ENCODE measurements around the gene TENT4A. TPM values are rescaled to one million over a fixed set of nuclear protein-coding genes. Genes with fewer than 3 reads are reported as not detected.

TENT4A gene
- total and polyA plus RNA-seq, 10 donors: 7.1 to 44.8 (median 33.0) TPM

DNA sequence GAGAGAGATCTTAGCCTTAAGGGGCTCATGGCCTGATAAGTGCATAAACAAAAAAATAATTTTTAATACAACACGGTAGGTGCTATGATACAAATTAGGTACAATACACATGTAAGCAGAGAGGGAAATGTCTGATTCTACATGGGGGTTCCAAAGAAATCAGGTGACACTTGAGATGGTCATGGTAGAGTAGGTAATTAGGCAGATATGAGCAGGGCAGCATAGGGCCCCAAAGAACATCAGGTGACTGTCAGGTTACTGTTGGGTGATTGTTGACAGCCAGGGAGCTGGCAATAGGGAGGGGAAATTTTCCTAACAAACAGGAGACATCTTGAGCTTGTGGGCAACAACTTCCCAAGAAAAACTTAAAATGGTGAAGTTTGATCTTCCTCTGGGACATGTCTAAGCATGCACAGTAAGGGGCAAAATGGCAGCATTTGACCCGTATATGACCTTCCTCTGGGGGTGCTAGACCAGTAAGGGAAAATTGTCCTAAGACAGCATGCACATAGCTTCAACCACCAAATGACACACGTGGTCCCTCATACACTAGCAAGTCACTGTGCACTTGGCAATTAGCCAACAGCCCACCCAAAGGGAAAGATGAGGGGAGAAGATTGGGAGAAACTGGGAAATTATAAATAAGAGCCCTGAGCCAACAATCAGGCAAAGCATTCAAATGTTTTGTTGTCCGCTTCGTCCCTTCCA is 37.3 kb upstream of the TENT4A start:
- no peak overlapping the region for H3K27ac ChIP-seq
- no peak overlapping the region for H3K4me3 ChIP-seq
- DNase-seq: no peak
- 87 to 93% (median 90%) methylated on average over 5 of the region's 5 CpGs for WGBS, 5 donors
- peaks cover 0 to 9% (median 0%) of the 10 kb centered on the region in 6 donors for H3K36me3 ChIP-seq
- no peak for TF ChIP-seq POLR2A (IDR thresholded peaks at IDR 0.05)
- TF ChIP-seq CTCF (IDR thresholded peaks at IDR 0.05 in 8 of 11, conservative IDR thresholded peaks at IDR 0.05 in 3 of 11): no peak
- intact Hi-C loops (cut with DNase I; ENCODE audit: low total_unique reads): no loop called here
- no peaks in the 10 kb centered on the region for H3K4me1 ChIP-seq
- peaks cover 0 to 10% (median 0%) of the 10 kb centered on the region in 8 donors for H3K9me3 ChIP-seq
- H3K27me3 ChIP-seq (replicated peaks in 1 of 7): peaks cover 0 to 4% (median 0%) of the 10 kb centered on the region in 7 donors

DNA sequence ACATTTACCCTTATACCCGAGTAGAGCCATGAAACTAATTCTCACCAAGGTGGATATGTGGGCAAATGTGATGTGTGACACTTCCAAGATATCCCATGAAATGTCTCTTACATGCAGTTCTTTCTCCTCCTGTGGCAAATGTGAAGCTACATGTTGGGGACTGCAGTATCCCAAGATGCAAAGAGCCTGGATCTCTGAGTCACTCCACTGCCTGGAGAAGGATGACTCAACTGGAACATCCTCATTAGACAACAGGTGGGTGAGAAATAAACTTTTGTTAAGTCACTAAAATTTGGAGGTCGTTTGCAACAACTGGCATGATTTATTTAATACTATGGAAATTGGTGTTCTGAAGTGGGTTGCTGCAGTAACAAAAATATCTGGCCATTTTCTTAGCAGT is 36.5 kb upstream of the TENT4A start:
- intact Hi-C loops (cut with DNase I; ENCODE audit: low total_unique reads): no loop called here
- DNase-seq: no peak
- H3K27ac ChIP-seq: no peak overlapping the region
- H3K4me1 ChIP-seq: no peaks in the 10 kb centered on the region
- H3K9me3 ChIP-seq: peaks cover 0 to 10% (median 0%) of the 10 kb centered on the region in 8 donors
- no peak for TF ChIP-seq POLR2AphosphoS5 (IDR thresholded peaks at IDR 0.05)
- peaks cover 0 to 9% (median 0%) of the 10 kb centered on the region in 6 donors for H3K36me3 ChIP-seq
- WGBS, 5 donors: 55 to 85% (median 71%) methylated on average over 2 of the region's 2 CpGs
- H3K4me3 ChIP-seq: no peak overlapping the region
- H3K27me3 ChIP-seq (replicated peaks in 1 of 7): peaks cover 0 to 7% (median 0%) of the 10 kb centered on the region in 7 donors

- H3K27me3 ChIP-seq (replicated peaks in 1 of 7): peaks cover 0 to 17% (median 0%) of the 10 kb centered on the region in 7 donors
- DNase-seq: no peak
- intact Hi-C loops (cut with DNase I; ENCODE audit: low total_unique reads): no loop called here
- peaks cover 0 to 4% (median 0%) of the 10 kb centered on the region in 6 donors for H3K36me3 ChIP-seq
- peaks cover 0 to under 1% (median 0%) of the 10 kb centered on the region in 8 donors for H3K9me3 ChIP-seq
- H3K27ac ChIP-seq: no peak overlapping the region
- WGBS, 5 donors: 55 to 92% (median 85%) methylated on average over 1 of the region's 1 CpG
- no peaks in the 10 kb centered on the region for H3K4me1 ChIP-seq
- H3K4me3 ChIP-seq: no peak overlapping the region
- no peak for TF ChIP-seq POLR2AphosphoS5 (IDR thresholded peaks at IDR 0.05)
- TF ChIP-seq POLR2A (IDR thresholded peaks at IDR 0.05): no peak
- TF ChIP-seq CTCF (IDR thresholded peaks at IDR 0.05 in 8 of 11, conservative IDR thresholded peaks at IDR 0.05 in 3 of 11): no peak
These were observed 34.8 kb upstream of the TENT4A start for GRCh38 chr5:6678385-6678784.

GRCh38 chr5:6680922-6681321 is 32.3 kb upstream of the TENT4A start:
- H3K9me3 ChIP-seq: no peaks in the 10 kb centered on the region
- no peak for TF ChIP-seq POLR2A (IDR thresholded peaks at IDR 0.05)
- TF ChIP-seq CTCF (IDR thresholded peaks at IDR 0.05 in 8 of 11, conservative IDR thresholded peaks at IDR 0.05 in 3 of 11): no peak
- TF ChIP-seq POLR2AphosphoS5 (IDR thresholded peaks at IDR 0.05): no peak
- intact Hi-C loops (cut with DNase I; ENCODE audit: low total_unique reads): no loop called here
- H3K27ac ChIP-seq: no peak overlapping the region
- H3K4me1 ChIP-seq: no peaks in the 10 kb centered on the region
- WGBS, 5 donors: 60 to 67% (median 65%) methylated on average over 6 of the region's 6 CpGs
- DNase-seq: no peak
- no peaks in the 10 kb centered on the region for H3K36me3 ChIP-seq
- H3K4me3 ChIP-seq: no peak overlapping the region
- H3K27me3 ChIP-seq (replicated peaks in 1 of 7): peaks cover 0 to 38% (median 0%) of the 10 kb centered on the region in 7 donors
